H1 (cell line): Measurements from ENCODE around the gene THOC7. TPM values are rescaled to one million over a fixed set of nuclear protein-coding genes. Genes with fewer than 3 reads are reported as not detected.

Source experiments
- CTCF ChIA-PET: fragments of 300-600 bp; sonication (Branson Sonifier 250); formaldehyde crosslinking; loops from one replicate; lab custom pipeline; 2021; ENCODE audit not compliant: partially characterized antibody; lab: Charles Lee
- POLR2A ChIA-PET: fragments of 300-600 bp; sonication (Branson Sonifier 250); formaldehyde crosslinking; loops from one replicate; lab custom pipeline; 2021; ENCODE audit warnings: inconsistent platforms; ENCODE audit not compliant: partially characterized antibody; lab: Charles Lee
- DNase-seq, 2 experiments: peaks; one replicate each; pipeline versions ENCODE4 v3.0.0 to v3.0.0-alpha.2; 2010 to 2022; ENCODE audit warnings: low spot score in 2 of 2, low read depth in 1 of 2, mixed read lengths in 1 of 2
- FAIRE-seq: peaks from 2 replicates; lab custom pipeline; 2011; peaks lifted over from hg19 to GRCh38; lab: Jason Lieb, UNC
- H2AFZ ChIP-seq: 2 replicates; pipeline ENCODE4 v1.8.1; 2012; ENCODE audit warnings: low read length, inconsistent platforms
- H2AK5ac ChIP-seq: 2 replicates; pipeline ENCODE4 v1.6.1; 2013; ENCODE audit warnings: low read depth, low read length
- H2BK120ac ChIP-seq: replicated peaks from 2 replicates; pipeline ENCODE3; 2013; ENCODE audit warnings: low read depth, low read length, inconsistent platforms
- H2BK12ac ChIP-seq: 2 replicates; pipeline ENCODE4 v1.6.1; 2013; ENCODE audit warnings: low read depth, low read length
- H2BK15ac ChIP-seq: 2 replicates; pipeline ENCODE4 v1.6.1; 2013; ENCODE audit warnings: low read length
- H2BK20ac ChIP-seq: 2 replicates; pipeline ENCODE4 v1.6.1; 2013; ENCODE audit warnings: low read length
- H2BK5ac ChIP-seq: 2 replicates; pipeline ENCODE4 v1.6.1; 2013; ENCODE audit warnings: low read depth, low read length
- H3K14ac ChIP-seq: 2 replicates; pipeline ENCODE4 v1.6.1; 2013; ENCODE audit warnings: inconsistent platforms; ENCODE audit not compliant: insufficient read length
- H3K18ac ChIP-seq: 2 replicates; pipeline ENCODE4 v1.6.1; 2013; ENCODE audit warnings: low read length; ENCODE audit errors: extremely low read depth
- H3K23ac ChIP-seq: 2 replicates; pipeline ENCODE4 v1.6.1; 2013; ENCODE audit warnings: inconsistent platforms; ENCODE audit not compliant: insufficient read length
- H3K23me2 ChIP-seq: 2 replicates; pipeline ENCODE4 v1.6.1; 2013; ENCODE audit warnings: low read depth, low read length
- H3K27ac ChIP-seq: 2 replicates; pipeline ENCODE4 v1.6.1; 2011; ENCODE audit warnings: low read depth, low read length, inconsistent platforms
- H3K27me3 ChIP-seq, 4 experiments: replicated peaks in 1 of 4; 1 replicate in 1 of 4; 2 replicates in 3 of 4; pipeline versions ENCODE4 v1.6.1 to v1.8.1; 2011 to 2013; ENCODE audit warnings: low read length in 3 of 4, mild to moderate bottlenecking in 3 of 4, inconsistent platforms in 2 of 4, mixed read lengths in 2 of 4, moderate library complexity in 1 of 4; ENCODE audit not compliant: control insufficient read depth in 3 of 4, insufficient read depth in 3 of 4; ENCODE audit errors: extremely low read depth in 1 of 4
- H3K36me3 ChIP-seq, 4 experiments: 2 replicates each; pipeline versions ENCODE4 v1.6.1 to v1.8.1; 2011 to 2013; ENCODE audit warnings: mild to moderate bottlenecking in 4 of 4, low read length in 3 of 4, moderate library complexity in 2 of 4, control low read depth in 1 of 4, inconsistent platforms in 1 of 4; ENCODE audit not compliant: insufficient read depth in 4 of 4, control insufficient read depth in 2 of 4
- H3K4ac ChIP-seq: replicated peaks from 2 replicates; pipeline ENCODE3; 2013; ENCODE audit warnings: low read length, low read depth, mixed read lengths, inconsistent platforms; ENCODE audit not compliant: insufficient read length
- H3K4me1 ChIP-seq, 4 experiments: replicated peaks in 1 of 4; 1 replicate in 1 of 4; 2 replicates in 3 of 4; pipeline versions ENCODE4 v1.6.1 to v1.8.1; 2011 to 2013; ENCODE audit warnings: low read length in 3 of 4, inconsistent platforms in 2 of 4, mixed read lengths in 1 of 4; ENCODE audit not compliant: insufficient read depth in 4 of 4, control insufficient read depth in 3 of 4
- H3K4me2 ChIP-seq, 2 experiments: 2 replicates each; pipeline versions ENCODE4 v1.6.1 to v1.8.1; 2011 to 2013; ENCODE audit warnings: low read depth in 2 of 2, low read length in 2 of 2, control low read depth in 1 of 2, inconsistent platforms in 1 of 2, mild to moderate bottlenecking in 1 of 2; ENCODE audit not compliant: insufficient read depth in 1 of 2
- H3K4me3 ChIP-seq, 4 experiments: fragments of 200-600, 300-600 bp in 1 of 4; sonication (generic), shearing (Covaris generic), sonication (Bioruptor Twin) in 1 of 4; 2 replicates each; pipeline versions ENCODE4 v1.5.1 to v1.8.1; 2011 to 2016; ENCODE audit warnings: low read length in 4 of 4, low read depth in 3 of 4, control low read depth in 2 of 4, inconsistent platforms in 2 of 4, mild to moderate bottlenecking in 2 of 4, mixed read lengths in 1 of 4, moderate library complexity in 1 of 4; ENCODE audit not compliant: insufficient read depth in 2 of 4; ENCODE audit errors: extremely low read depth in 1 of 4
- H3K56ac ChIP-seq: replicated peaks from 2 replicates; pipeline ENCODE3; 2013; ENCODE audit warnings: low read depth, mild to moderate bottlenecking, mixed read lengths, low read length, inconsistent platforms; ENCODE audit not compliant: insufficient read length
- H3K79me1 ChIP-seq: 2 replicates; pipeline ENCODE4 v1.6.1; 2013; ENCODE audit warnings: low read depth, low read length, control low read depth
- H3K79me2 ChIP-seq, 2 experiments: 2 replicates each; pipeline versions ENCODE4 v1.6.1 to v1.8.1; 2012 to 2013; ENCODE audit warnings: low read length in 2 of 2, mild to moderate bottlenecking in 2 of 2, inconsistent platforms in 1 of 2; ENCODE audit not compliant: insufficient read depth in 2 of 2, control insufficient read depth in 1 of 2
- H3K9ac ChIP-seq, 4 experiments: replicated peaks in 1 of 4; 1 replicate in 1 of 4; 2 replicates in 3 of 4; pipeline versions ENCODE4 v1.6.1 to v1.8.1; 2011 to 2013; ENCODE audit warnings: low read depth in 3 of 4, low read length in 3 of 4, control low read depth in 2 of 4, mild to moderate bottlenecking in 2 of 4, moderate library complexity in 2 of 4, inconsistent platforms in 1 of 4; ENCODE audit errors: extremely low read depth in 1 of 4
- H3K9me3 ChIP-seq, 2 experiments: 2 replicates each; pipeline versions ENCODE4 v1.6.1 to v1.8.1; 2012 to 2013; ENCODE audit warnings: mild to moderate bottlenecking in 2 of 2, moderate library complexity in 2 of 2, control low read depth in 1 of 2, inconsistent platforms in 1 of 2, low read depth in 1 of 2, low read length in 1 of 2, mixed read lengths in 1 of 2; ENCODE audit not compliant: insufficient read depth in 2 of 2
- H4K20me1 ChIP-seq, 2 experiments: replicated peaks in 1 of 2; 2 replicates each; pipeline versions ENCODE3 to v1.8.1; 2011 to 2013; ENCODE audit warnings: inconsistent platforms in 2 of 2, low read length in 2 of 2, mild to moderate bottlenecking in 1 of 2; ENCODE audit not compliant: insufficient read depth in 2 of 2, control insufficient read depth in 1 of 2
- H4K5ac ChIP-seq: 2 replicates; pipeline ENCODE4 v1.6.1; 2013; ENCODE audit warnings: low read length, low read depth, mixed read lengths, inconsistent platforms; ENCODE audit not compliant: insufficient read length
- H4K8ac ChIP-seq: 2 replicates; pipeline ENCODE4 v1.8.0; 2013; ENCODE audit warnings: mild to moderate bottlenecking, moderate library complexity, low read length, inconsistent platforms; ENCODE audit not compliant: insufficient read depth; ENCODE audit errors: extremely low read depth
- H4K91ac ChIP-seq: replicated peaks from 2 replicates; pipeline ENCODE3; 2013; ENCODE audit warnings: low read length, mixed read lengths, inconsistent platforms; ENCODE audit not compliant: insufficient read length
- CEBPB ChIP-seq: IDR thresholded peaks from 2 replicates; pipeline ENCODE4 v1.6.1; 2012; ENCODE audit warnings: low read depth, low read length
- CHD1 ChIP-seq: IDR thresholded peaks from 2 replicates; pipeline ENCODE4 v1.6.1; 2012; ENCODE audit warnings: low read depth, low read length, improper control_type of control experiment
- EP300 ChIP-seq, 2 experiments: IDR thresholded peaks; 1 replicate in 1 of 2; 2 replicates in 1 of 2; pipeline ENCODE4 v1.6.1; 2011 to 2012; ENCODE audit warnings: low read depth in 2 of 2, low read length in 2 of 2, mild to moderate bottlenecking in 2 of 2, borderline replicate concordance in 1 of 2, inconsistent platforms in 1 of 2, moderate library complexity in 1 of 2
- HDAC6 ChIP-seq: IDR thresholded peaks from one replicate; pipeline ENCODE4 v1.7.1; 2012; ENCODE audit warnings: low read depth, mild to moderate bottlenecking, inconsistent platforms, low read length, moderate library complexity
- NANOG ChIP-seq: IDR thresholded peaks from 2 replicates; pipeline ENCODE4 v1.6.1; 2011; ENCODE audit warnings: low read length, low read depth, mild to moderate bottlenecking, inconsistent platforms; ENCODE audit not compliant: insufficient read depth, poor library complexity, severe bottlenecking
- NRF1 ChIP-seq: IDR thresholded peaks from 2 replicates; pipeline ENCODE4 v1.6.1; 2011; ENCODE audit warnings: mild to moderate bottlenecking, low read depth, low read length, improper control_type of control experiment
- RBBP5 ChIP-seq: IDR thresholded peaks from 2 replicates; pipeline ENCODE4 v1.7.1; 2012; ENCODE audit warnings: low read depth, mild to moderate bottlenecking, inconsistent platforms, low read length, moderate library complexity, borderline replicate concordance
- RFX5 ChIP-seq: IDR thresholded peaks from 2 replicates; pipeline ENCODE4 v1.6.1; 2011; ENCODE audit warnings: low read depth, low read length, improper control_type of control experiment, borderline replicate concordance
- SIX5 ChIP-seq: IDR thresholded peaks from 2 replicates; pipeline ENCODE4 v1.6.1; 2011; ENCODE audit warnings: mild to moderate bottlenecking, low read depth, low read length
- TAF1 ChIP-seq: IDR thresholded peaks from 2 replicates; pipeline ENCODE4 v1.6.1; 2011; ENCODE audit warnings: mild to moderate bottlenecking, low read depth, low read length
- WGBS, 2 experiments: shearing (Covaris generic) in 1 of 2; methylation state at CpG; one replicate each; pipeline versions ENCODE4 v1.1.6 to v1.1.7; 2013 to 2015; ENCODE audit warnings: low lambda C conversion rate in 2 of 2, mixed read lengths in 2 of 2, inconsistent platforms in 1 of 2, low coverage in 1 of 2, missing lambda C conversion rate in 1 of 2; ENCODE audit not compliant: insufficient replicate concordance in 2 of 2, insufficient coverage in 1 of 2, insufficient read length in 1 of 2; ENCODE audit errors: extremely low coverage in 1 of 2, missing lambda C conversion rate in 1 of 2; 5-methylcytosine and 5-hydroxymethylcytosine counted together
- polyA plus RNA-seq, 7 experiments: library from polyadenylated mRNA; depleted of rRNA in 3 of 7; stranded (reverse) in 5 of 7; unstranded in 2 of 7; fragments of >200 nt in 5 of 7; fragments of 200-250 nt in 2 of 7; gene quantifications; 1 replicate in 5 of 7; 2 replicates in 1 of 7; 4 replicates in 1 of 7; pipeline versions ENCODE4 v1.2.1 to v1.2.3, GENCODE V29; 2011 to 2013; ENCODE audit warnings: missing spikeins in 2 of 7, mixed read lengths in 2 of 7
- total RNA-seq: library from RNA; stranded (reverse); fragmentation: NEBNext Ultra II Directional; extraction: Animal tissue kit (Norgen Biotek cat#: 25700); gene quantifications from 2 replicates; pipeline ENCODE4 v1.2.1, GENCODE V29; 2021

THOC7 gene
- total and polyA plus RNA-seq, 2 of the 8 experiments (the other 6 are each of a cell fraction or from before 2014, with no cell fraction given), result 18.7 to 74.0 TPM

GRCh38 chr3:63855333-63855940 is 8.2 kb downstream of the THOC7 start:
- Histone ChIP-seq H4K91ac (no peak overlapping the region), H3K9ac (no peak overlapping the region), H4K5ac (no peak overlapping the region), H3K4me2 (peak overlapping the region in 1 of 2 experiments; percentile 31; a peak in 1 of 4 replicates), H3K9me3 (no peaks in the 10 kb centered on the region), H3K79me1 (peaks cover 3% of the 10 kb centered on the region; the same call in 1 of the 2 replicates), H3K36me3 (no peaks in the 10 kb centered on the region), H2BK12ac (no peak overlapping the region), H3K23me2 (no peaks in the 10 kb centered on the region; the same call in 1 of the 2 replicates), H3K79me2 (peaks cover 0 to 53% of the 10 kb centered on the region in 2 experiments; a peak in 2 of 4 replicates), H3K18ac (no peak overlapping the region), H2BK20ac (no peak overlapping the region), H3K4me3 (peak overlapping the region in 1 of 4 experiments; percentile 22; a peak in 1 of 8 replicates), H3K14ac (no peak overlapping the region), H3K56ac (no peak overlapping the region), H4K20me1 (no peaks in the 10 kb centered on the region), H3K27me3 (no peaks in the 10 kb centered on the region), H4K8ac (no peak overlapping the region), H2BK120ac (no peak overlapping the region), H2AFZ (no peak overlapping the region), H2BK5ac (no peak overlapping the region), H2BK15ac (no peak overlapping the region), H3K27ac (no peak overlapping the region), H3K4ac (no peak overlapping the region), H3K4me1 (peaks cover 0 to 11% (median 4%) of the 10 kb centered on the region in 4 experiments; a peak in 4 of 7 replicates), H2AK5ac (no peak overlapping the region), H3K23ac (no peak overlapping the region)
- peak in 1 of 2 experiments; percentile 21 for DNase-seq
- peak; percentile 98 for FAIRE-seq
- CTCF ChIA-PET, result no interaction called here
- POLR2A ChIA-PET, result interaction anchor here (0.9 kb wide), 1 partner anchor 85 kb away, joined by 3 read pairs; no protein-coding TSS in a partner anchor
- no peak for TF ChIP-seq SIX5
- peak; percentile 43 for TF ChIP-seq NANOG
- TF ChIP-seq NRF1, result no peak
- peak; percentile 44; the same call in 1 of the 2 replicates for TF ChIP-seq CEBPB
- no peak for TF ChIP-seq HDAC6
- no peak for TF ChIP-seq RFX5
- TF ChIP-seq TAF1, result no peak
- TF ChIP-seq CHD1, result no peak
- TF ChIP-seq RBBP5, result no peak
- no peak for TF ChIP-seq EP300 (IDR thresholded peaks at IDR 0.05; ENCODE audit: borderline replicate concordance in 1 of 2, low read depth in 2 of 2, low read length in 2 of 2)
- 10% methylated on average over 1 of the region's 1 CpG; no CpG with 5 or more reads in 1 of the 2 experiments for WGBS, 2 experiments
